Caco-2 (cell line): Measurements from ENCODE around the gene IER3. TPM values are rescaled to one million over a fixed set of nuclear protein-coding genes. Genes with fewer than 3 reads are reported as not detected.

Experiments
- BruUV-seq: library from RNA; stranded (reverse); fragments of 400-500 nt; replicated peaks from 2 replicates; lab custom pipeline; 2021; lab: Mats Ljungman, UMichigan
- CTCF ChIA-PET: fragments of 300-600 bp; sonication (Branson Sonifier 250); formaldehyde crosslinking; loops from one replicate; lab custom pipeline; 2022; ENCODE audit warnings: antibody characterized with exemption; lab: Charles Lee
- POLR2A ChIA-PET: fragments of 300-600 bp; sonication (Branson Sonifier 250); formaldehyde crosslinking; loops from one replicate; lab custom pipeline; 2022; ENCODE audit warnings: antibody characterized with exemption; lab: Charles Lee
- DNase-seq, 2 experiments: peaks; one replicate each; pipeline versions ENCODE4 v3.0.0 to v3.0.0-alpha.2; 2020 to 2022
- H3K27me3 ChIP-seq: replicated peaks from 2 replicates; pipeline ENCODE4 v1.6.0; 2011; ENCODE audit warnings: low read length; ENCODE audit not compliant: control insufficient read depth, insufficient read depth
- H3K36me3 ChIP-seq: 2 replicates; pipeline ENCODE4 v1.5.1; 2011; ENCODE audit warnings: low read length; ENCODE audit not compliant: control insufficient read depth, insufficient read depth
- H3K4me1 ChIP-seq: fragments of 250-450 bp; sonication (Bioruptor Pico); 2 replicates; pipeline ENCODE4 v1.5.1; 2020; ENCODE audit warnings: mild to moderate bottlenecking
- H3K4me3 ChIP-seq: 2 replicates; pipeline ENCODE4 v1.5.1; 2011; ENCODE audit warnings: low read depth, mild to moderate bottlenecking, control low read depth, low read length
- H3K9me3 ChIP-seq: fragments of 250-450 bp; sonication (Bioruptor Pico); 2 replicates; pipeline ENCODE4 v1.5.1; 2020; ENCODE audit warnings: mild to moderate bottlenecking, moderate library complexity
- H3K27ac Mint-ChIP-seq: one replicate; pipeline ENCODE4 v1.8.0; 2022; ENCODE audit warnings: mixed read lengths; ENCODE audit not compliant: unreplicated experiment
- H3K27me3 Mint-ChIP-seq: one replicate; pipeline ENCODE4 v1.8.0; 2022; ENCODE audit warnings: mixed read lengths; ENCODE audit not compliant: insufficient read depth, unreplicated experiment
- H3K36me3 Mint-ChIP-seq: one replicate; pipeline ENCODE4 v1.8.0; 2022; ENCODE audit warnings: mild to moderate bottlenecking, mixed read lengths; ENCODE audit not compliant: insufficient read depth, unreplicated experiment
- H3K4me1 Mint-ChIP-seq: one replicate; pipeline ENCODE4 v1.8.0; 2022; ENCODE audit warnings: low read depth, mixed read lengths; ENCODE audit not compliant: unreplicated experiment
- H3K4me3 Mint-ChIP-seq: one replicate; pipeline ENCODE4 v1.8.0; 2022; ENCODE audit warnings: mild to moderate bottlenecking, moderate library complexity, mixed read lengths; ENCODE audit not compliant: unreplicated experiment
- H3K9me3 Mint-ChIP-seq: one replicate; pipeline ENCODE4 v1.8.0; 2022; ENCODE audit warnings: mixed read lengths; ENCODE audit not compliant: unreplicated experiment
- intact Hi-C: fragments of 100-400 bp; cut with micrococcal nuclease; formaldehyde crosslinking; loops from one replicate; pipeline ENCODE4 v1.10.0; 2022; ENCODE audit not compliant: unreplicated experiment
- total RNA-seq: library from RNA; stranded (reverse); gene quantifications from 2 replicates; pipeline ENCODE4 v1.2.3, GENCODE V29; 2022
- TF ChIP-seq, protein P1 (sequence below), 2 experiments: fragments of 200-600 bp in 1 of 2; IDR thresholded peaks; 1 replicate in 1 of 2; 2 replicates in 1 of 2; pipeline versions ENCODE4 v1.5.1 to v1.8.0; 2011 to 2022; ENCODE audit warnings: antibody characterized with exemption in 1 of 2, control low read depth in 1 of 2, inconsistent platforms in 1 of 2, low read depth in 1 of 2, low read length in 1 of 2, mild to moderate bottlenecking in 1 of 2, moderate library complexity in 1 of 2; ENCODE audit not compliant: insufficient read depth in 1 of 2, severe bottlenecking in 1 of 2, unreplicated experiment in 1 of 2

The IER3 gene
- total RNA-seq, 1 experiment from 2014 or later: 13.0 TPM

DNA sequence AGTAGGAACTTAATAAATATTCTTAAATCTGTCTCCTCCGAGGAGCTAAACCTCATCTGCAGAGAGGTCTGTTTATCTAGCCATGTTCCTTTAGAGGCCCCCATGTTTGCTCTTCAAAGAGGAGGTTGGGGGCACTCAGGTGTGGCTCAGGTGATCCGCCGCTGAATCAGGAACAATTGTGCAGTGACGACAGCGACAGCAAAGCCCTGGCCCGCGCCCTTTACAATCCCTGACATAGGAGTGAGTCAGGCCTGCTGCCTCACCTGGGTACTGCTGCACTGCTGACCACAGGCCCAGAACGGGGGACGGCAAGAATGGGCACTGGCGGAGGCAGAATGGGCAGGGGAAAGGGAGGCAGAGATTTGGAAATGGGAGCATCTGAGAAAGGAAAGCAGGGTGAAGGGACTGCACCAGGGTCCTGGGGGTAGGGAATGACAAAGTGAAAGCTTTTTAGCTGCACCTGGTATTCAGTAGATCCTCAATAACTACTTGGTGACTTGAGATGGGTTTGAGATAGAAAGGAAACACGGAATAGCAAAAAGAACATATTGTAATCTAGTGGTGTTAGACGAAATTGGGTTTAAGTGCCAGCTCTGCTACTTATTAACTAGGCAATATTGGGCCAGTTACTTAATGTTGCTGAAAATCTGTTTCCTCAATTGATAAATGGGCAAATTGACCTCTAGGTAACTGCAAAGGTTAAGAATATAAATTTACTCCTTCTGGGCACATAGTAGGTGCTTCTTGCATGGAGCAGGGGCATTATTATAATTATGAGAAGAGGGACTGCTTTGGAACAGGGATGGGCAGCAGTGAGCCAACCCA, 5.4 kb upstream of the IER3 start:
- H3K4me1 Mint-ChIP-seq: peaks cover 35% of the 10 kb centered on the region
- BruUV-seq: TSS peak; percentile 93
- H3K9me3 Mint-ChIP-seq: no peaks in the 10 kb centered on the region
- H3K4me3 Mint-ChIP-seq: peak overlapping the region; percentile 57
- intact Hi-C loops: loop anchor here (10.0 kb wide), 1 partner anchor 335 kb away; no protein-coding TSS in a partner anchor
- POLR2A ChIA-PET: no interaction called here
- peak overlapping the region; percentile 90 for H3K27ac Mint-ChIP-seq
- TF ChIP-seq, protein P1, sequence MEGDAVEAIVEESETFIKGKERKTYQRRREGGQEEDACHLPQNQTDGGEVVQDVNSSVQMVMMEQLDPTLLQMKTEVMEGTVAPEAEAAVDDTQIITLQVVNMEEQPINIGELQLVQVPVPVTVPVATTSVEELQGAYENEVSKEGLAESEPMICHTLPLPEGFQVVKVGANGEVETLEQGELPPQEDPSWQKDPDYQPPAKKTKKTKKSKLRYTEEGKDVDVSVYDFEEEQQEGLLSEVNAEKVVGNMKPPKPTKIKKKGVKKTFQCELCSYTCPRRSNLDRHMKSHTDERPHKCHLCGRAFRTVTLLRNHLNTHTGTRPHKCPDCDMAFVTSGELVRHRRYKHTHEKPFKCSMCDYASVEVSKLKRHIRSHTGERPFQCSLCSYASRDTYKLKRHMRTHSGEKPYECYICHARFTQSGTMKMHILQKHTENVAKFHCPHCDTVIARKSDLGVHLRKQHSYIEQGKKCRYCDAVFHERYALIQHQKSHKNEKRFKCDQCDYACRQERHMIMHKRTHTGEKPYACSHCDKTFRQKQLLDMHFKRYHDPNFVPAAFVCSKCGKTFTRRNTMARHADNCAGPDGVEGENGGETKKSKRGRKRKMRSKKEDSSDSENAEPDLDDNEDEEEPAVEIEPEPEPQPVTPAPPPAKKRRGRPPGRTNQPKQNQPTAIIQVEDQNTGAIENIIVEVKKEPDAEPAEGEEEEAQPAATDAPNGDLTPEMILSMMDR (IDR thresholded peaks at IDR 0.05; ENCODE audit: insufficient read depth in 1 of 2, low read depth in 1 of 2, low read length in 1 of 2, severe bottlenecking in 1 of 2, unreplicated experiment in 1 of 2): no peak
- H3K27me3 Mint-ChIP-seq: no peaks in the 10 kb centered on the region
- Histone ChIP-seq H3K36me3 (no peaks in the 10 kb centered on the region), H3K27me3 (no peaks in the 10 kb centered on the region), H3K4me1 (peaks cover 27% of the 10 kb centered on the region), H3K9me3 (no peaks in the 10 kb centered on the region), H3K4me3 (no peak overlapping the region)
- CTCF ChIA-PET: no interaction called here
- peak; percentile 62 to 74 for DNase-seq
- H3K36me3 Mint-ChIP-seq: no peaks in the 10 kb centered on the region

DNA sequence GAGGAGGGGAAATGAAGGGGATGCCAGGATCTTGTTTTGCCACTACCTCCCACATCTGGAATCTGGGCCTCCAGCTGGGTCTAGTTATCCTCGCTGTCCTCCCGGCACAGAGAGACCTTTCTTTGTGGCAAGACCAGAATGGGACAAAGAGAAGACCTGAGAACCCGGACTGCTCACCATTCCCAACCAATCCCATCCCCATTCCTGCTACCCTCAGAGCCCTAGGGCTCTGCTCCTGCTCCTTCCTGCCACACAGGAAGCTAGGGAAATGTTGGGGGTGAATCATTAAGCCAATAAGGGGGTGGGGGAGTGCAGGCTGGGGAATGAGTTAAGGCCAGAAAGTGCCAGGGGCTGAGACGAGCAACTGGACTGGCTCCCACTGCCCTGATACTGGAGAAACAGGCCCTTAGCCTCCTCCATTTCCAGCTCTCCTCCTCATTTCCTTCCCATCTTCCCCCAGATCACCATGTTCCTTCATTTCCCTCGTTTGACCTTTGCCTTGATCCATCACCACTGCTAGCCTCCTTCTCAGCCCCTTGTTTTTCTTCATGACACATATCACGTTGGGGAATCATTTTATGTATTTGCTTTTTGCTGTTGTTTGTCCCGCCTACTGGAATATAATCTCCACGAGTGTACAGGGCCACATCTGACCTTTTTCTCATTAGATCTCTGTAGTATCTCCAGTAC, 4.6 kb upstream of the IER3 start:
- H3K27me3 Mint-ChIP-seq: no peaks in the 10 kb centered on the region
- H3K9me3 Mint-ChIP-seq: no peaks in the 10 kb centered on the region
- BruUV-seq: no TSS peak
- H3K36me3 ChIP-seq: no peaks in the 10 kb centered on the region
- no peak overlapping the region for H3K4me3 ChIP-seq
- H3K4me3 Mint-ChIP-seq: no peak overlapping the region
- TF ChIP-seq, protein P1 (IDR thresholded peaks at IDR 0.05; ENCODE audit: insufficient read depth in 1 of 2, low read depth in 1 of 2, low read length in 1 of 2, severe bottlenecking in 1 of 2, unreplicated experiment in 1 of 2): no peak
- peaks cover 35% of the 10 kb centered on the region for H3K4me1 Mint-ChIP-seq
- H3K27ac Mint-ChIP-seq: peak overlapping the region; percentile 90
- no peaks in the 10 kb centered on the region for H3K9me3 ChIP-seq
- H3K36me3 Mint-ChIP-seq: peaks cover under 1% of the 10 kb centered on the region
- no peaks in the 10 kb centered on the region for H3K27me3 ChIP-seq
- peaks cover 32% of the 10 kb centered on the region for H3K4me1 ChIP-seq
- ChIA-PET POLR2A (no interaction called here), CTCF (no interaction called here)
- intact Hi-C loops: loop anchor here (10.0 kb wide), 1 partner anchor 336 kb away; no protein-coding TSS in a partner anchor
- peak in 1 of 2 experiments; percentile 51 for DNase-seq

DNA sequence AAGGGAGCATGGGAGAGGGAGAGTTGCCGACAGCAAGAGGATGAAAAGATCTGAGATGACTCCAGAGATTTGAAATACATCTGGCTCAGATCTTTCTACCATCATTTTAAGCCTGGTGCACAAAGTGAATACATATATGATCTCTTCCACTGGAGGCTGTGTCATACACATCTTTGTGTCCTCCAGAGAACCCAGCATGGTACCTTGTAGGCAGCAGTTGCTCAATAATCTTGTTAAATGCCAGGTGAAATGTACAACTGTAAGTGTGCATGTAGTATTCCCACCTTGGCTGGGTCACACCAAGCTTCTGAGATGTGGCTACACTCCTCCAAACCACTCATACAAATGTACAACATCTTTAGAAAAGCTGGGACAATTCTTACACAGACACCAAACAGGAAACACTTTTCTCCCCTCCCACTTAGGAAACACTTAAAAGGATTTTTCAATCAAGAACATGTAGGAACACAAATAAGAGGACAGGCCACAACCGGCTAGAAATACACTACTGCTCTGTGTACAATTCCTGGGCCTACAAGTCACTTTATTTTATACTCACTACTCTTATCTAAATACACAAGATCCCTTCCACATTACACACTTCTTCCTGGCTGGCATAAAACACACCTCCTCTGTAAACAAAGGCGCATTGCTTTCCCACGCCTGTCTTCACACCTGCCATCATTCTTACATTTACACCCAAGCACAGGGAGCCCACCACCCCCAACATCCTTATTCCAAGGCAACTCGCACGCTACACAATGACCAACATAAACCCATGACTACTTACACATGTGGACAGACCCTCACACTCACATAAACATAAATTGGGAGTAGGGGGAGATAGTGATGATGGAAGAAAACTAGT, 3.8 kb upstream of the IER3 start:
- no peaks in the 10 kb centered on the region for H3K9me3 ChIP-seq
- H3K4me3 Mint-ChIP-seq: no peak overlapping the region
- no peaks in the 10 kb centered on the region for H3K27me3 ChIP-seq
- peaks cover 32% of the 10 kb centered on the region for H3K4me1 ChIP-seq
- H3K9me3 Mint-ChIP-seq: no peaks in the 10 kb centered on the region
- CTCF ChIA-PET: no interaction called here
- POLR2A ChIA-PET: no interaction called here
- H3K4me1 Mint-ChIP-seq: peaks cover 35% of the 10 kb centered on the region
- no peaks in the 10 kb centered on the region for H3K36me3 ChIP-seq
- no peak overlapping the region for H3K4me3 ChIP-seq
- intact Hi-C loops: loop anchor here (10.0 kb wide), 1 partner anchor 337 kb away; no protein-coding TSS in a partner anchor
- TF ChIP-seq, protein P1 (IDR thresholded peaks at IDR 0.05; ENCODE audit: insufficient read depth in 1 of 2, low read depth in 1 of 2, low read length in 1 of 2, severe bottlenecking in 1 of 2, unreplicated experiment in 1 of 2): no peak
- peaks cover 7% of the 10 kb centered on the region for H3K36me3 Mint-ChIP-seq
- no peak for DNase-seq
- no peaks in the 10 kb centered on the region for H3K27me3 Mint-ChIP-seq
- H3K27ac Mint-ChIP-seq: peak overlapping the region; percentile 90
- no TSS peak for BruUV-seq
